Calu3 (cell line): ENCODE measurements around the gene RASGRP2. TPM values are rescaled to one million over a fixed set of nuclear protein-coding genes. Genes with fewer than 3 reads are reported as not detected.

Source experiments
- BruUV-seq: library from RNA; stranded (reverse); fragments of 400-500 nt; replicated peaks from 2 replicates; lab custom pipeline; 2021; lab: Mats Ljungman, UMichigan
- CTCF ChIA-PET: fragments of 300-600 bp; sonication (Branson Sonifier 250); formaldehyde crosslinking; loops from one replicate; lab custom pipeline; 2022; ENCODE audit warnings: antibody characterized with exemption; lab: Charles Lee
- DNase-seq: peaks from one replicate; pipeline ENCODE4 v3.0.0; 2022
- H3K27ac Mint-ChIP-seq: one replicate; pipeline ENCODE4 v1.8.0; 2022; ENCODE audit warnings: mixed read lengths; ENCODE audit not compliant: unreplicated experiment
- H3K27me3 Mint-ChIP-seq: one replicate; pipeline ENCODE4 v1.8.0; 2022; ENCODE audit warnings: mixed read lengths; ENCODE audit not compliant: unreplicated experiment
- H3K36me3 Mint-ChIP-seq: one replicate; pipeline ENCODE4 v1.8.0; 2022; ENCODE audit warnings: mild to moderate bottlenecking, moderate library complexity, mixed read lengths; ENCODE audit not compliant: insufficient read depth, unreplicated experiment
- H3K4me1 Mint-ChIP-seq: one replicate; pipeline ENCODE4 v1.8.0; 2022; ENCODE audit warnings: mild to moderate bottlenecking, low read depth, mixed read lengths; ENCODE audit not compliant: unreplicated experiment
- H3K4me3 Mint-ChIP-seq: one replicate; pipeline ENCODE4 v1.8.0; 2022; ENCODE audit warnings: mild to moderate bottlenecking, low read depth, moderate library complexity, mixed read lengths; ENCODE audit not compliant: unreplicated experiment
- H3K9me3 Mint-ChIP-seq: one replicate; pipeline ENCODE4 v1.8.0; 2022; ENCODE audit warnings: low read depth, mixed read lengths; ENCODE audit not compliant: unreplicated experiment
- intact Hi-C: fragments of 100-400 bp; cut with micrococcal nuclease; formaldehyde crosslinking; loops from one replicate; pipeline ENCODE4 v1.10.0; 2022; ENCODE audit not compliant: unreplicated experiment
- total RNA-seq: library from RNA; stranded (reverse); gene quantifications from 2 replicates; pipeline ENCODE4 v1.2.3, GENCODE V29; 2022
- TF ChIP-seq, protein P1 (sequence below): fragments of 200-600 bp; IDR thresholded peaks from one replicate; pipeline ENCODE4 v1.8.0; 2022; ENCODE audit warnings: antibody characterized with exemption; ENCODE audit not compliant: unreplicated experiment

Gene RASGRP2
- total RNA-seq, 1 experiment from 2014 or later = not detected

DNA sequence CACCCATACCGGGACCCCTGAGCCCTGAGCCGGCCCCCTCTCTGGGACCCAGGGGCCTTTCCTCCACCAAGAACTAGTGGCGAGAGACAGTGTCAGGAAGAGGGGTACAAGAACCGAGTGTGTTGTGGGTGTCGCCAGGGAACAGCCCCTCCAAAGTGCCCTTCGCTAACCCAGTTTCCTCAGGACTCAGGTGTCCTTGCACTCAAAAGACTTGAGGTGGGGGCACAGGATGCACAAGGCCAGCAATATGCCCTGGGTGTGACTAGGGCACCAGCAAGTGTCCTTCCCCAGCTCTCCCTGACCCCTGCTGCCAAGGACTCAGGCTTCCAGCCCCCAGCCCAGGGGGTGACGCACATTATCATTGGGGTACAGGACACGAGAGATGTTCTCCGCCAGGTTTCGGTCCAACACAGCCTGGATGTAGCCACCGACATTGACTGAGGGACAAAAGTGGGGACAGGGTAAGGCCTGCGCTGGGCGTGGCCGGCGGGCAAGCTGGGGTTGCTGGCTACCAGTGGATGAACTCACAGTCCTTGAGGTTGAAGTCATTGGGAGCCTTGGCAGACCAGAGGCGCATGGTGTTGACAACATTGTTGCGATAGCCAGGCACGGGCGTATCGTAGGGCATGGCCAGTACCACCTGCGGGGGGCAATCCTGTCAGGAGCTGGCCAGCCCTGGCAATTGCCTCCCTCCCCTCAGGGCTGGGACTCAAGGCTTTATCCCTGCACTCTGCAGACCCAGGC, 11.1 kb upstream of the RASGRP2 start:
- TF ChIP-seq, protein P1, sequence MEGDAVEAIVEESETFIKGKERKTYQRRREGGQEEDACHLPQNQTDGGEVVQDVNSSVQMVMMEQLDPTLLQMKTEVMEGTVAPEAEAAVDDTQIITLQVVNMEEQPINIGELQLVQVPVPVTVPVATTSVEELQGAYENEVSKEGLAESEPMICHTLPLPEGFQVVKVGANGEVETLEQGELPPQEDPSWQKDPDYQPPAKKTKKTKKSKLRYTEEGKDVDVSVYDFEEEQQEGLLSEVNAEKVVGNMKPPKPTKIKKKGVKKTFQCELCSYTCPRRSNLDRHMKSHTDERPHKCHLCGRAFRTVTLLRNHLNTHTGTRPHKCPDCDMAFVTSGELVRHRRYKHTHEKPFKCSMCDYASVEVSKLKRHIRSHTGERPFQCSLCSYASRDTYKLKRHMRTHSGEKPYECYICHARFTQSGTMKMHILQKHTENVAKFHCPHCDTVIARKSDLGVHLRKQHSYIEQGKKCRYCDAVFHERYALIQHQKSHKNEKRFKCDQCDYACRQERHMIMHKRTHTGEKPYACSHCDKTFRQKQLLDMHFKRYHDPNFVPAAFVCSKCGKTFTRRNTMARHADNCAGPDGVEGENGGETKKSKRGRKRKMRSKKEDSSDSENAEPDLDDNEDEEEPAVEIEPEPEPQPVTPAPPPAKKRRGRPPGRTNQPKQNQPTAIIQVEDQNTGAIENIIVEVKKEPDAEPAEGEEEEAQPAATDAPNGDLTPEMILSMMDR = no peak
- H3K4me1 Mint-ChIP-seq = no peaks in the 10 kb centered on the region
- peaks cover 8% of the 10 kb centered on the region for H3K36me3 Mint-ChIP-seq
- no peak overlapping the region for H3K4me3 Mint-ChIP-seq
- no TSS peak for BruUV-seq
- CTCF ChIA-PET = no interaction called here
- no peak for DNase-seq
- intact Hi-C loops = no loop called here
- no peak overlapping the region for H3K27ac Mint-ChIP-seq
- no peaks in the 10 kb centered on the region for H3K27me3 Mint-ChIP-seq
- no peaks in the 10 kb centered on the region for H3K9me3 Mint-ChIP-seq

DNA sequence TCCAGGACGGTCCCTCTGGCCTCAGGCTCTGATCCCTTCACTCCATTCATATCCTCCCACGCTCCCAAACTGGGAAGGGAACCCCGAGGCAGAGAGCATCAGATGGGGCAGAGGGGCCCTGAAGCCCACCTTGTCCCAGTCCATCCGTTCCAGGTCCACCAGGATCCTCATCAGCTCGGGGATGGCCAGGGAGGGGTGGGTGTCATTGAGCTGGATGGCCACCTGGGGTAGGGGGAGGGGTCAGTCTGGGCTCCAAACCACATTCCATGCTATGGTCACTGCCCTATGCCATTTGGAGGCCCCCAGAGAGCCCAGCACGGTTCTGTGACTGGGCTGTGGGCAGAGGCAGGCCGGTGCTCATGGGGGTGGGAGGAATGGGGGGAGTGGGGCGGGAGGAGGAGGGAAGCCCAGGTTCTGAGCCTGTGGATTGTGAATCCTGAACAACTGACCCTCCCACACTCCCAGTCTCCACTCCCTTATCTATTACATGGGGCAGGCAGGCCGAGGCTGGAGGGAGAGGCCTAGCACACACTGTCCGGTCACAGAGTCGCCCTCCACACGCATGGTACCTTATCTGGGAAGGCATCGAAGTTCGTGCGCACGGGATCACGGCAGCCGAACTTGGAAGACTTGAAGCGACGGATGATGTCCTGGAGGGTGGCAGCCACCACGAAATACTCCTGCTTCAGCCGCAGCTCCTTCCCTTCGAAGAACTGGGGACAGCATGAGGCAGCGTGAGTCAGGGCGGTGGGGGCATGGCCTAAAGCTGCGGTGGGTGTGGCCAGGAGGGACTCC, 10.4 kb upstream of the RASGRP2 start:
- TF ChIP-seq, protein P1 = no peak
- Mint-ChIP-seq H3K4me1 (no peaks in the 10 kb centered on the region), H3K36me3 (peaks cover under 1% of the 10 kb centered on the region), H3K27ac (no peak overlapping the region), H3K4me3 (no peak overlapping the region), H3K9me3 (no peaks in the 10 kb centered on the region), H3K27me3 (no peaks in the 10 kb centered on the region)
- intact Hi-C loops = no loop called here
- DNase-seq = no peak
- no TSS peak for BruUV-seq
- CTCF ChIA-PET = interaction anchor here (0.6 kb wide), 1 partner anchor 103 kb away, joined by 5 read pairs; no protein-coding TSS in a partner anchor

DNA sequence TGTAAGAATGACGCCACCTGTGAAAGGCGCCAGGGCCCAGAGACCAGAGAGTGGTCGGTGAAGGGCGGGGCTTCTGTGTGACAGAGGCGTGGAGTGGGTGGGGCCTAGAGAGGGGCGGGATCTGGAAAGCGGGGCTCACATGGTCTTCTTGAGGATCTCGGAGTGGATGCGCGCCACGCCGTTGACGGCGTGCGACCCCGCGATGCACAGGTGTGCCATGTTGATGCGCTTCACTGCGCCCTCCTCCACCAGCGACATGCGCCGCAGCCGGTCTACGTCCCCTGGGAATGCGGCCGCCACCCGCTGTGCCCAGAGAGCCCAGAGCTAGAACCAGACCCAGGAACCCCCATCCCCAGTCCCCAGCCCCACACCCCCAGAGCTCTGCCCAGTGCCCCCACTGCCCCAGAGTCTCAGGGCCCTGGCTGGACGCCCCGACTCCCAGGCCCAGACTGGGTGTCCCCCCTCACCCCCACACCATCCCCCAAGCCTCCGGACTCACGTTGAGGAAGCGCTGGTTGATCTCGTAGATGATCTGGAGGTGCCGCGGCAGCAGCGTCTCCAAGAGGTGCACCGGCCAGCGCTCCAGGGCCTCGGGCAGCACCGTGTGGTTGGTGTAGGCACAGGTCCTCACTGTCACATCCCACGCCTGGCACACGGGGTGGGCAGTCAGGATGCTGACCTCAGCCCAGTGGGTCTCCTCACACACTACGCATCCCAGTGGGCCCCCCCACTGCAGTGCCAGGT, 9.6 kb upstream of the RASGRP2 start:
- H3K4me1 Mint-ChIP-seq = no peaks in the 10 kb centered on the region
- TF ChIP-seq, protein P1 = no peak
- H3K9me3 Mint-ChIP-seq = no peaks in the 10 kb centered on the region
- DNase-seq = no peak
- H3K36me3 Mint-ChIP-seq = no peaks in the 10 kb centered on the region
- no TSS peak for BruUV-seq
- intact Hi-C loops = no loop called here
- CTCF ChIA-PET = interaction anchor here (0.6 kb wide), 1 partner anchor 102 kb away, joined by 5 read pairs; no protein-coding TSS in a partner anchor
- H3K27ac Mint-ChIP-seq = no peak overlapping the region
- H3K4me3 Mint-ChIP-seq = no peak overlapping the region
- H3K27me3 Mint-ChIP-seq = peaks cover under 1% of the 10 kb centered on the region

DNA sequence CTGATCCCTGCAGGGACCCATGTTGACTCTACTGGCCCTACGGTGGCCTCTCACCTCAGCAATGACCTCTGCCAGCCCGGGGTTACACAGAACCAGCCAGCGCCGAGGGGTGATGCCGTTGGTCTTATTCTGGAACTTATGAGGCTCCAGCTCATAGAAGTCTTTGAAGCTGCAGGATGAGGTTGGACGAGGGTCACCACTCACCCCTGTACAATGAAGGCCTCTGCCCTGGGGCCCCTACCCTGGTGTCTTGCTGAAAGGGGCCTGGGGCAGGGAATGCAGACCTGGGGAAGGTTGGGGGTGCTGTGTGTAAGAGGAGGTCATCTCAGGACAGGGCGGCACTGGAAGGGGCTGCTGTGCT, 9.1 kb upstream of the RASGRP2 start:
- Mint-ChIP-seq H3K9me3 (no peaks in the 10 kb centered on the region), H3K27me3 (peaks cover 6% of the 10 kb centered on the region), H3K4me1 (no peaks in the 10 kb centered on the region), H3K27ac (no peak overlapping the region), H3K4me3 (no peak overlapping the region), H3K36me3 (peaks cover 3% of the 10 kb centered on the region)
- intact Hi-C loops = no loop called here
- BruUV-seq = no TSS peak
- TF ChIP-seq, protein P1 = no peak
- no peak for DNase-seq
- CTCF ChIA-PET = no interaction called here
